ENCODE results near the gene TBC1D22A. TPM values are rescaled to one million over a fixed set of nuclear protein-coding genes. Genes with fewer than 3 reads are reported as not detected.

Gene TBC1D22A
- total and polyA plus RNA-seq, 9 of the 15 experiments (the other 6 are each of a cell fraction or from before 2014, with no cell fraction given): 0.20 to 11.5 (median 5.2) TPM

DNA sequence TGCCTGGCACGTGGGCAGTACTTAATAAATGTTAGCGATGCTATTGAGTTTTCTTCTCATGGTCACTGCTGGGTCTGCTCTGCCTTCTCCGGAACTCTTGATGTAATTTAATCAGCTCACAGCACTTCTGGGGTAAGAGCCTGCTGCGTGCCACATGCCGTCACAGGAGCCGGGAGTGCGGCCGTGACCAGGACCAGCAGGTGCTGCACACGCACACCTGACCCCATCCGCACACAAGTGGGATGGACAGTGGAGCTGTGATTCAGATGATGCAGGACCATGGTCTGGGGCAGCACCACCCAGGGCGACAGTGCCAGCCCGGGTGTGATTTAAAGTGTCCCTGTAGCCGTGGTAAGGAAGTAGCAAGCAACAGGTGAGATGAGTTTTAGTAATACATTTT lies 61.2 kb downstream of the TBC1D22A start:
- H3K9ac ChIP-seq (ENCODE audit: insufficient read depth in 1 of 2, low read depth in 2 of 2, low read length in 2 of 2): no peak overlapping the region
- no peaks in the 10 kb centered on the region for H3K9me3 ChIP-seq (replicated peaks; ENCODE audit: control insufficient read depth, insufficient read depth, low read depth, low read length)
- H3K79me2 ChIP-seq (ENCODE audit: control insufficient read depth, insufficient read depth, low read length): no peaks in the 10 kb centered on the region
- no peak for TF ChIP-seq HDAC1 (IDR thresholded peaks at IDR 0.05)
- no peak for TF ChIP-seq HDAC2 (IDR thresholded peaks at IDR 0.05)
- TF ChIP-seq, protein P1, sequence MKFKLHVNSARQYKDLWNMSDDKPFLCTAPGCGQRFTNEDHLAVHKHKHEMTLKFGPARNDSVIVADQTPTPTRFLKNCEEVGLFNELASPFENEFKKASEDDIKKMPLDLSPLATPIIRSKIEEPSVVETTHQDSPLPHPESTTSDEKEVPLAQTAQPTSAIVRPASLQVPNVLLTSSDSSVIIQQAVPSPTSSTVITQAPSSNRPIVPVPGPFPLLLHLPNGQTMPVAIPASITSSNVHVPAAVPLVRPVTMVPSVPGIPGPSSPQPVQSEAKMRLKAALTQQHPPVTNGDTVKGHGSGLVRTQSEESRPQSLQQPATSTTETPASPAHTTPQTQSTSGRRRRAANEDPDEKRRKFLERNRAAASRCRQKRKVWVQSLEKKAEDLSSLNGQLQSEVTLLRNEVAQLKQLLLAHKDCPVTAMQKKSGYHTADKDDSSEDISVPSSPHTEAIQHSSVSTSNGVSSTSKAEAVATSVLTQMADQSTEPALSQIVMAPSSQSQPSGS (CRISPR knock-in tag; IDR thresholded peaks at IDR 0.05): no peak
- TF ChIP-seq, protein P2, sequence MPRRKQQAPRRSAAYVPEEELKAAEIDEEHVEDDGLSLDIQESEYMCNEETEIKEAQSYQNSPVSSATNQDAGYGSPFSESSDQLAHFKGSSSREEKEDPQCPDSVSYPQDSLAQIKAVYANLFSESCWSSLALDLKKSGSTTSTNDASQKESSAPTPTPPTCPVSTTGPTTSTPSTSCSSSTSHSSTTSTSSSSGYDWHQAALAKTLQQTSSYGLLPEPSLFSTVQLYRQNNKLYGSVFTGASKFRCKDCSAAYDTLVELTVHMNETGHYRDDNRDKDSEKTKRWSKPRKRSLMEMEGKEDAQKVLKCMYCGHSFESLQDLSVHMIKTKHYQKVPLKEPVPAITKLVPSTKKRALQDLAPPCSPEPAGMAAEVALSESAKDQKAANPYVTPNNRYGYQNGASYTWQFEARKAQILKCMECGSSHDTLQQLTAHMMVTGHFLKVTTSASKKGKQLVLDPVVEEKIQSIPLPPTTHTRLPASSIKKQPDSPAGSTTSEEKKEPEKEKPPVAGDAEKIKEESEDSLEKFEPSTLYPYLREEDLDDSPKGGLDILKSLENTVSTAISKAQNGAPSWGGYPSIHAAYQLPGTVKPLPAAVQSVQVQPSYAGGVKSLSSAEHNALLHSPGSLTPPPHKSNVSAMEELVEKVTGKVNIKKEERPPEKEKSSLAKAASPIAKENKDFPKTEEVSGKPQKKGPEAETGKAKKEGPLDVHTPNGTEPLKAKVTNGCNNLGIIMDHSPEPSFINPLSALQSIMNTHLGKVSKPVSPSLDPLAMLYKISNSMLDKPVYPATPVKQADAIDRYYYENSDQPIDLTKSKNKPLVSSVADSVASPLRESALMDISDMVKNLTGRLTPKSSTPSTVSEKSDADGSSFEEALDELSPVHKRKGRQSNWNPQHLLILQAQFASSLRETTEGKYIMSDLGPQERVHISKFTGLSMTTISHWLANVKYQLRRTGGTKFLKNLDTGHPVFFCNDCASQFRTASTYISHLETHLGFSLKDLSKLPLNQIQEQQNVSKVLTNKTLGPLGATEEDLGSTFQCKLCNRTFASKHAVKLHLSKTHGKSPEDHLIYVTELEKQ (CRISPR knock-in tag; IDR thresholded peaks at IDR 0.05): no peak
- FAIRE-seq (no peak), ATAC-seq (no peak), DNase-seq (ENCODE audit: extremely low read depth in 1 of 4, low spot score in 3 of 4) (no peak)
- in situ Hi-C loops (cut with MboI) (no loop called here), intact Hi-C loops (cut with micrococcal nuclease) (no loop called here)
- no peaks in the 10 kb centered on the region; the same call in 2 of the 3 replicates for H3K36me3 ChIP-seq (ENCODE audit: control insufficient read depth, insufficient read depth, low read length)
- H4K20me1 ChIP-seq (replicated peaks; ENCODE audit: control insufficient read depth, insufficient read depth, low read length): no peaks in the 10 kb centered on the region
- H3K27me3 ChIP-seq (ENCODE audit: control insufficient read depth in 2 of 2, insufficient read depth in 2 of 2, low read length in 2 of 2): no peaks in the 10 kb centered on the region
- ChIA-PET CTCF (ENCODE audit: low intra/inter-chr PET ratio) (no interaction called here), POLR2A (no interaction called here)
- whole genome bisulfite sequencing (ENCODE audit: insufficient coverage, low coverage, missing lambda C conversion rate): 92% methylated on average over 10 of the region's 13 CpGs
- no peaks in the 10 kb centered on the region; a peak in 1 of 5 replicates for H3K4me1 ChIP-seq (replicated peaks in 1 of 2; ENCODE audit: control insufficient read depth in 2 of 2, insufficient read depth in 2 of 2, low read length in 2 of 2)
- H3K4me2 ChIP-seq (ENCODE audit: insufficient read depth, low read length): no peak overlapping the region
- no peak overlapping the region for H2AFZ ChIP-seq (ENCODE audit: low read depth, low read length)
- H3K4me3 ChIP-seq: no peak overlapping the region
- no peaks in the 10 kb centered on the region for H3K9me1 ChIP-seq (ENCODE audit: control insufficient read depth, insufficient read depth, low read length)
- no TSS peak for BruUV-seq (replicated peaks)
- no peak overlapping the region for H3K27ac ChIP-seq (ENCODE audit: extremely low read depth, low read depth, low read length)

All from K562 (cell line).